Cardiac septum (tissue), 1 donor: ENCODE measurements around the gene OR2V2. TPM values are rescaled to one million over a fixed set of nuclear protein-coding genes. Genes with fewer than 3 reads are reported as not detected.
"Not testable (repeated sequence)": the region's sequence is repeated elsewhere in the genome, so short reads cannot be mapped to it uniquely, and the experiment has no call there.

Source experiments
- DNase-seq: peaks from one replicate; pipeline ENCODE4 v3.0.0-alpha.2; 2020; ENCODE audit warnings: low spot score
- intact Hi-C: fragments of 100-400 bp; cut with DNase I; formaldehyde crosslinking; loops from one replicate; pipeline ENCODE4 v1.14.0; 2022
- total RNA-seq: library from RNA; stranded (reverse); fragmentation: NEBNext Ultra II Directional; extraction: Animal tissue kit (Norgen Biotek cat#: 25700); gene quantifications from one replicate; pipeline ENCODE4 v1.2.1, GENCODE V29; 2021
- donor health status: DM: no; HTN: no; CAD: no.

The OR2V2 gene
- total RNA-seq, 1 donor from 2014 or later, result not detected

DNA sequence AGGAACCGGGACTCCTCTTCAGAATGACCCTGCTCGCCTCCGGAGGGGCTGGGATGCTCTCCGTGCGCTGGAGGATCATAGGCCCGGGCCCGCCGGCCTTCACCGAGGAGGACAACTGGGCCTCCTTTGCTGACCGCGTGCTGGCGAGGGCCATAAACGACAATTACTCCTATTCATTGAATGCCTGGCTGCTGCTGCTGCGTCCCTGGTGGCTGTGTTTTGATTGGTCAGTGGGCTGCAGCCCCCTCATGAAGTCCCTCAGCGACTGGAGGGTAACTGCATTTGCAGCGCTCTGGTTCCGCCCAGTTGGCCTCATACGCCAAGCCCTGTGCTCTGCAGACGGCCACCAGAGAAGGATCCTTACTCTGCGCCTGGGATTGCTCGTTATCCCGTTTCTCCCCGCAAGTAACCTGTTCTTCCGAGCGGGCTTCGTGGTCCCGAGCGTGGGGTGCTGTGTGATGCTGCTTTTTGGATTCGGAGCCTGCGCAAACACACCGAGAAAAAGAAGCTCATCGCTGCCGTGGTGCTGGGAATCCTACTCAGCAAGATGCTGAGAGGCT is 33.0 kb upstream of the OR2V2 start:
- intact Hi-C loops, result no loop called here
- DNase-seq, result no peak

- no peak for DNase-seq
- intact Hi-C loops, result no loop called here
Observed at GRCh38 chr5:181114844-181115778, 32.3 kb upstream of the OR2V2 start.

GRCh38 chr5:181118369-181118768 is 29.0 kb upstream of the OR2V2 start:
- DNase-seq, result no peak
- intact Hi-C loops, result no loop called here

- no peak for DNase-seq
Observed at GRCh38 chr5:181119105-181119504, 28.3 kb upstream of the OR2V2 start.

DNA sequence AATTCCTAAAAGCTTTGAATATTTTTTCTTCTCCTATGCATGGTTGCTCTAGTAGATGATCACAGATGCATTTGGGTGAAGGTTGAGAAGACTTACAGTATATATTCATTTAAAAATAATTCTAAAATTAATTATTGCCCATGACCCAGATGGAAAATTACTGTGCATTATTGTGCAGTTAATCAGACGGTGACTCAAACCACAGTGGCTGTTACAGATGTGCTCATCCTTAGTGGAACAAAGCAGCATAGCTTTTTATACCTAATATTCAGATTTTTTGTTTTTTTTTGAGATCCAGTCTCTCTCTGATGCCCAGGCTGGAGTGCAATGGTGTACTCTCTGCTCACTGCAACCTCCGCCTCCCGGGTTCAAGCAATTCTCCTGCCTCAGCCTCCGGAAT is 27.1 kb upstream of the OR2V2 start:
- DNase-seq, result no peak
- intact Hi-C loops, result no loop called here

More at GRCh38 chr5:181119105-181119504, 28.3 kb upstream of the OR2V2 start:
- intact Hi-C loops, result no loop called here

- DNase-seq, result no peak
- intact Hi-C loops, result no loop called here
Observed at GRCh38 chr5:181120761-181121160, 26.6 kb upstream of the OR2V2 start.

DNA sequence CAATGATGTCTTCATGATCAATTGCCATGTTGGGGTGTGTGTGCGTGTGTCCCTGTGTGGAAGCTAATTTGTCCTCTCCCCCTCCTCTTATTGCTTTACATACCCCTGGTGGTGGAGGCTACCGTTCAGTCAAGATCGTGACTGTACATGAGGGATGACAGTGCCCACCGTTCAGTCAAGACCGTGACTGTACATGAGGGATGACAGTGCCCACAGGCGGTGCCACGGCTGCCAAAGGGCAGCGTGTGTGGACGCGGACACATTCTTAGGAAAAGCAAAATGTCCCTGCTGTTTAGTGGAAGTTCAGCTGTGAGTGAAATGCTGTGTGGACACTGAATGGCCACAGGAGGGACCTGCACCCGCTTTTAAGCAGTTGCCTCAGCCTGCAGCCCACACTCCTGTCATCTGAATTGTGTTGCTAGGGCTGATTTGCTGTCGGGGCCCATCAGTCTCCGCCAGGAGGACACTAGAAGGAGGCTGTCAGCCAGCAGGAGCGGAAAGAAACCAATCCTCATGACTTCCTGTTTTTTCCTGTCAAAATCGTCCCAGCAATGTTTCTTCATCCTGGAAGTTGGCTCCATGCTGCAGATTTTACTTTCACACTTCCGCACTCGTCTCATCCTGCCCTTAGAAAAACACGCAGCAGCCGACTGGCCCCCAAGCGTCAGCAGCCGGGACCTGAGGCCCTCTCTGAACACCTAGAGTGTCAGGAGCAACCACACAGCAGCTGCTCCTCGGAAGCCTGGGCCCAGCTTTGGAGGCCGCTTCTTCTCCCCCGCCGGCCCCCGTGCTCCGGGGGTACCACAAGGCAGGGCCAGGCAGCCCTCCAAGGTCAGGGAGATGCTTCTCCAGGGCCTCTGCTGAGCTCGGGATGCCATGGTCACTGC is 25.5 kb upstream of the OR2V2 start:
- intact Hi-C loops, result no loop called here
- no peak for DNase-seq

GRCh38 chr5:181124526-181124925 is 22.9 kb upstream of the OR2V2 start:
- intact Hi-C loops, result no loop called here
- DNase-seq, result no peak

GRCh38 chr5:181126841-181127240 is 20.5 kb upstream of the OR2V2 start:
- intact Hi-C loops, result no loop called here
- no peak for DNase-seq

GRCh38 chr5:181127456-181127855 is 19.9 kb upstream of the OR2V2 start:
- no peak for DNase-seq
- intact Hi-C loops, result no loop called here

DNA sequence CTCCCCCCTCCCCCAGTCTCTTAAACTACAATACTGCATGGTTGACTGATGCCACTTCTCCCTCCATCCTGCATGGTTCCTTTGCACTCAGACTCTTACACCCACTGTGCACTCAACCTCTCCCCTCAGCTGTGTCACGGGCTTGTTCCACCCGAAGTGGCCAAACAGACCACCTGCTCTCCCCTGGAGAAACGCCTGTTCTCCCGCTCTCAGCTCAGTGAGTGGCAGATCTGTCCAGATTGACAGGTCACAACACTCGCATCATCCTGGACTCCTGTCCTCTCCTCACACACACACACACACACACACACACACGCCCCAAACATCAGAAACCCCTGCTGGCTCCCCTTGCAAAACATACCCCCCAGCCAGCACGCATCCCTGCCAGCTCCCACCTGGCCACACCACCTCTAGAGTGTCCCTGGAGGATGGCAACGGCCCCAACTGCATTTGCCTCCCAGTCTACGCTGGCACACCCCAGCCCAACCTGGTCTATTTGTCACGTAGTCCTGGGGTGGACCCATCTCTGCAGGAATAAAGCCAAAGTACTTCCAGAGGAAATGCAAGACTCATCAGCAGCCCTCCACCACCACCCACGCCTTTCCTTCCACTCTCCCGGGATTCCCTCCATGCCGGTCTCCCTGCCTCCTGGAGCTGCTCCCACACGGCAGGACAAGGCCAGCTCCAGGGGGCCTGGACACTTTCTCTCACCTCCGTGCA is 19.3 kb upstream of the OR2V2 start:
- intact Hi-C loops, result no loop called here
- no peak for DNase-seq

DNA sequence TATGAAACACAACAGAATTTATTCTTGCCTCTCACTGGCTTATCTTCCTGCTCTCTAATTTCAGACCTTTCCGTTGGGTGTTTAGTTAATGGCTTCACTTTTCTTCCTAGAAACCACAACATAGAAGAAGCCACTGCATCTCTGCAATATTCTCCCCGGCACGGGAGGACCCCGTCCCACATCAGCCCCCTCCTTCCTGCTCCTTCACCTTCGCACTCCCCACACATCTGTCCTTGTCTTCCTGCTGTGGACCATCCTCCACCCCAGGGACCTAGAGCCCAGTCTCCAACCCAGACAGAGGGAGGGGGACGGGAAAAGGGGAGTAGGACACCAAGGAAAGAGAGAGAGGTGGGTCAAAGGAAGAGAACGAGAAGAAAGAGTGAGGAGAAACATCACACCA is 17.8 kb upstream of the OR2V2 start:
- no peak for DNase-seq
- intact Hi-C loops, result no loop called here

DNA sequence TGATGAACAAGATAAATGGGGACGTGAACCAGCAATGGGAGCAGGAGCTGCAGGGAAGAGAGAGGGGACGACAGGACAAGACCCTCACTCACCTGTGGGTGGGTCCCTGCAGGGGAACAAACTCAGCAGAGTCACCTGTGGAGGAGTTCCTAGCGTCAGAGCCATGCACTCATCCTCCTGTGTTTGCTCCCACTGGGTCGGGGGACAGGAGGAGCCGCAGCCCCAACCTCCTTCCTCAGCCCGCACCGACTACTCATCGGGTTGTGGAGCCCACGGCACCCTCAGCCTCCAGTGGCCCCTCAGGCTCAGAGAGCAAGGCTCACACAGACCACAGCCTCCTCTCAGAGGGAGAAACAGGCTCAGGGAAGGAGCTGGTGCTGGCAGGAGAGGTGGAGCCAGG is 17.3 kb upstream of the OR2V2 start:
- intact Hi-C loops, DNase-seq: not testable (repeated sequence)

- DNase-seq, result no peak
- intact Hi-C loops, result no loop called here
Observed at GRCh38 chr5:181130832-181131496, 16.4 kb upstream of the OR2V2 start, which contains the start of gene OR2V1. OR2V1 (minus strand) TSS chr5:181131169; CDS start chr5:181125304, 5,865 bp downstream.

- no peak for DNase-seq
- intact Hi-C loops, result no loop called here
Observed at GRCh38 chr5:181131514-181131913, 15.9 kb upstream of the OR2V2 start.

- intact Hi-C loops, result no loop called here
- DNase-seq, result no peak
Observed at GRCh38 chr5:181133083-181133482, 14.3 kb upstream of the OR2V2 start.

GRCh38 chr5:181133610-181134231 is 13.7 kb upstream of the OR2V2 start:
- intact Hi-C loops, result no loop called here
- peak; percentile 84 for DNase-seq

GRCh38 chr5:181134259-181134658 is 13.1 kb upstream of the OR2V2 start:
- no peak for DNase-seq
- intact Hi-C loops, result no loop called here
